K562 (cell line): Measurements from ENCODE around the gene CSNK1G2. TPM values are rescaled to one million over a fixed set of nuclear protein-coding genes. Genes with fewer than 3 reads are reported as not detected.

Experiments
- CBFA2T3 ChIP-seq: fragments of 450-650 bp; IDR thresholded peaks from 2 replicates; pipeline ENCODE4 v1.6.1; 2017
- CEBPG ChIP-seq, 3 experiments: fragments of 200-800 bp in 1 of 3; sonication (Bioruptor generic) in 1 of 3; sonication (generic) in 1 of 3; formaldehyde crosslinking in 1 of 3; IDR thresholded peaks in 2 of 3; conservative IDR thresholded peaks in 1 of 3; 2 replicates each; pipeline versions ENCODE4 v1.6.1 to v1.8.0; 2016 to 2022; ENCODE audit warnings: missing compliant biosample characterization in 2 of 3, missing genetic modification characterization in 2 of 3, mild to moderate bottlenecking in 1 of 3, missing genetic modification reagents in 1 of 3
- THRAP3 ChIP-seq: fragments of 450-650 bp; IDR thresholded peaks from 2 replicates; pipeline ENCODE4 v1.6.1; 2016; ENCODE audit warnings: mild to moderate bottlenecking, inconsistent platforms, borderline replicate concordance
- polyA plus RNA-seq, 8 experiments: library from polyadenylated mRNA; depleted of rRNA in 4 of 8; stranded (reverse) in 5 of 8; unstranded in 3 of 8; fragments of >200 nt; fragmentation: Nextera tagmentation in 2 of 8; fragmentation: Illumina TruSeq in 1 of 8; extraction: Ambion mirVana in 2 of 8; extraction: Trizol in 1 of 8; gene quantifications; 2 replicates each; pipeline versions ENCODE4 v1.2.1 to v1.2.3, GENCODE V29; 2011 to 2014; ENCODE audit warnings: inconsistent platforms in 1 of 8, missing spikeins in 1 of 8
- total RNA-seq, 7 experiments: library from RNA; depleted of rRNA in 6 of 7; stranded (reverse); fragments of >200 nt in 6 of 7; fragmentation: Illumina TruSeq in 2 of 7; extraction: Trizol in 2 of 7; gene quantifications; 2 replicates each; pipeline versions ENCODE4 v1.2.1 to v1.2.3, GENCODE V29; 2011 to 2021; ENCODE audit warnings: low replicate concordance in 1 of 7
- TF ChIP-seq, protein P1 (sequence below), 2 experiments: IDR thresholded peaks in 1 of 2; conservative IDR thresholded peaks in 1 of 2; 2 replicates each; pipeline ENCODE4 v1.6.1; 2016; ENCODE audit warnings: low read depth in 2 of 2, mild to moderate bottlenecking in 1 of 2, missing compliant biosample characterization in 1 of 2, missing genetic modification characterization in 1 of 2, moderate library complexity in 1 of 2
- TF ChIP-seq, protein P2 (sequence below): IDR thresholded peaks from 2 replicates; pipeline ENCODE4 v1.6.1; 2011; ENCODE audit not compliant: insufficient read length; ENCODE audit errors: extremely low read depth

Gene CSNK1G2
- total and polyA plus RNA-seq, 9 of the 15 experiments (the other 6 are each of a cell fraction or from before 2014, with no cell fraction given) = 0.48 to 119 (median 49.5) TPM

DNA sequence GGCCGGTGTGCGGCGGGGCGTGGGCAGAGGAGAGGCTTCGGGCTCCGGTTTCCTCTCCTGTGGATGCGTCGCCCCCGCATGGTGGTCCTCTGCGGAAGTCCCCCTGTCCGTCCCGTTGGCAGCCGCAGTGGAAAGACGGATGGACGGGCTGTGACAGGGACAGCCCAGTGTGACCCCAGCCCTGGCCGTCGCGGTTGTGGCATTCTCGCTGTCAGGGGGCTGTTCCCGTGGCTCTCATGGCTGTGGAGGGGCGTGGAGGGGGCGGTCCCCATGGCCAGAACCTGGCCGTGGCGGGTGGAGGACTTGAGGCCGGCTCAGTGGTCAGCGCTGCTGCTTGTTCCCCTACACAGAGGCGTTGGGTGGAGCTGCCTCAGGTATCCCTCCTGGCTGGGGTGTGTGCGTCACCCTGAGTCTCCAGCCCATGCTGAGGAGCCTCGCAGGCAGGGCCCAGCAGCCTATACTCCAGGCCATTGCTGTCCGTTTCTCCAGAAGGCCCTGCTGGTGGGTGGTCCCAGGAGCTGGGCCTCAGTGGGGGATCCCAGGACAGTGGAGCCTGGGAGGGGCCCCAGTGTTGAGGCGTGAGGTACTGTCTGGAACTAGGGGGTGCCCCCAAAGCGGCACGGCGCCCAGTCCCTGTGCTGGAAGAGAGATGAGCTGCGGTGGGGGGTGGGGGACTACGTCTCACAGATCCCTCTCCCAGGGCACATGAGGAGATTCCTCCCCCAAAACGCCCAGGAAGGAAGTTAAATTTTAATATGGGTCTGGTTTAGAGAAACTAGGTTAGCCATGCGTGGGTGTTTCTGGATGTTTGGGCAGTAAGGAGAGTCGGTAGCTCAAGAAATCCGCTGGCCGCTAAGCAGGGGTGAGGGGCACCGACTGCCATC, 20.3 kb downstream of the CSNK1G2 start (continued):
- TF ChIP-seq, protein P1, sequence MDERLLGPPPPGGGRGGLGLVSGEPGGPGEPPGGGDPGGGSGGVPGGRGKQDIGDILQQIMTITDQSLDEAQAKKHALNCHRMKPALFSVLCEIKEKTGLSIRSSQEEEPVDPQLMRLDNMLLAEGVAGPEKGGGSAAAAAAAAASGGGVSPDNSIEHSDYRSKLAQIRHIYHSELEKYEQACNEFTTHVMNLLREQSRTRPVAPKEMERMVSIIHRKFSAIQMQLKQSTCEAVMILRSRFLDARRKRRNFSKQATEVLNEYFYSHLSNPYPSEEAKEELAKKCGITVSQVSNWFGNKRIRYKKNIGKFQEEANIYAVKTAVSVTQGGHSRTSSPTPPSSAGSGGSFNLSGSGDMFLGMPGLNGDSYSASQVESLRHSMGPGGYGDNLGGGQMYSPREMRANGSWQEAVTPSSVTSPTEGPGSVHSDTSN (CRISPR knock-in tag; IDR thresholded peaks at IDR 0.05; ENCODE audit: low read depth) = no peak
- TF ChIP-seq, protein P1 (tag; conservative IDR thresholded peaks at IDR 0.05; ENCODE audit: low read depth) = no peak
- TF ChIP-seq THRAP3 (no peak), CBFA2T3 (no peak), CEBPG (CRISPR knock-in tag; IDR thresholded peaks at IDR 0.05) (no peak), CEBPG (tag; conservative IDR thresholded peaks at IDR 0.05 in 1 of 2, IDR thresholded peaks at IDR 0.05 in 1 of 2) (no peak)
- TF ChIP-seq, protein P2, sequence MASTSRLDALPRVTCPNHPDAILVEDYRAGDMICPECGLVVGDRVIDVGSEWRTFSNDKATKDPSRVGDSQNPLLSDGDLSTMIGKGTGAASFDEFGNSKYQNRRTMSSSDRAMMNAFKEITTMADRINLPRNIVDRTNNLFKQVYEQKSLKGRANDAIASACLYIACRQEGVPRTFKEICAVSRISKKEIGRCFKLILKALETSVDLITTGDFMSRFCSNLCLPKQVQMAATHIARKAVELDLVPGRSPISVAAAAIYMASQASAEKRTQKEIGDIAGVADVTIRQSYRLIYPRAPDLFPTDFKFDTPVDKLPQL = no peak
